BLaER1 treated with 17β-estradiol and CSF1 and Interleukin-3, amounts not matched to agents 10 nM and 100 nM (cell line): Measurements from ENCODE around the gene ERI2.
A peak's percentile ranks its signal among the peaks of the same experiment; 100 is the strongest.

Experiments
- H3K27ac ChIP-seq, 11 experiments: shearing (Covaris generic); formaldehyde crosslinking; 2 replicates each; pipeline ENCODE4 v1.8.1; 2022
- H3K27me3 ChIP-seq, 11 experiments: shearing (Covaris generic); formaldehyde crosslinking; 2 replicates each; pipeline ENCODE4 v1.8.1; 2022
- H3K36me3 ChIP-seq, 11 experiments: shearing (Covaris generic); formaldehyde crosslinking; 2 replicates each; pipeline ENCODE4 v1.8.1; 2022
- H3K4me1 ChIP-seq, 10 experiments: shearing (Covaris generic); formaldehyde crosslinking; 2 replicates each; pipeline ENCODE4 v1.8.1; 2022
- H3K4me2 ChIP-seq, 11 experiments: shearing (Covaris generic); formaldehyde crosslinking; 2 replicates each; pipeline ENCODE4 v1.8.1; 2022
- H3K4me3 ChIP-seq, 10 experiments: shearing (Covaris generic); formaldehyde crosslinking; 2 replicates each; pipeline ENCODE4 v1.8.1; 2022
- H3K9ac ChIP-seq, 11 experiments: shearing (Covaris generic); formaldehyde crosslinking; 2 replicates each; pipeline ENCODE4 v1.8.1; 2022
- H3K9me3 ChIP-seq, 11 experiments: shearing (Covaris generic); formaldehyde crosslinking; replicated peaks in 1 of 11; 2 replicates each; pipeline ENCODE4 v1.8.1; 2022
- H4K20me1 ChIP-seq, 11 experiments: shearing (Covaris generic); formaldehyde crosslinking; 2 replicates each; pipeline ENCODE4 v1.8.1; 2022
- Cebpa-rat ChIP-seq, 11 experiments: shearing (Covaris generic); IDR thresholded peaks; 2 replicates each; pipeline ENCODE4 v1.8.1; 2022

ERI2 gene

DNA sequence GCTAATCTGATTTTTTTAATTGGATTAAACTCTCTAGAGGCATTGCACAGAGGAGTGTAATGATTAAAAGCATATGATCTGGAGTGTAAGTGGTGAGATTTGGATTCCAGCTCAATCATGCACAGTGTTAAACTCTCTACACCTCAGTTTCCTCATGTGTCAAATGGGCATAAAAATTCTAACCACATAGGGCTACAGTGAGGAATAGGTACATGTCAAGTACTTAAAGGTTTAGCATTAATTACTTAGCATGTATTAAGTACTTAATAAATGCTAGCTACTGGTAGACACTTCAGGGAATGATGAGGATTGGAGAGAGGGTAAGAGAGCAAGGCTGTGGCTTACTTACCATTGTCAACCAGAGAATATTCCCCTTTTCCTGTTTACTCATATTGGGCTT, 17.1 kb downstream of the ERI2 start:
- H4K20me1 ChIP-seq = no peaks in the 10 kb centered on the region
- no peak for TF ChIP-seq Cebpa-rat (IDR thresholded peaks at IDR 0.05)
- no peaks in the 10 kb centered on the region for H3K4me1 ChIP-seq
- H3K9me3 ChIP-seq = peaks cover 0 to 3% (median 0%) of the 10 kb centered on the region in 11 experiments; a peak in 1 of 22 replicates
- no peak overlapping the region for H3K9ac ChIP-seq
- H3K27ac ChIP-seq = no peak overlapping the region
- H3K4me2 ChIP-seq = no peak overlapping the region
- no peaks in the 10 kb centered on the region for H3K36me3 ChIP-seq
- H3K4me3 ChIP-seq = no peak overlapping the region
- no peaks in the 10 kb centered on the region for H3K27me3 ChIP-seq

DNA sequence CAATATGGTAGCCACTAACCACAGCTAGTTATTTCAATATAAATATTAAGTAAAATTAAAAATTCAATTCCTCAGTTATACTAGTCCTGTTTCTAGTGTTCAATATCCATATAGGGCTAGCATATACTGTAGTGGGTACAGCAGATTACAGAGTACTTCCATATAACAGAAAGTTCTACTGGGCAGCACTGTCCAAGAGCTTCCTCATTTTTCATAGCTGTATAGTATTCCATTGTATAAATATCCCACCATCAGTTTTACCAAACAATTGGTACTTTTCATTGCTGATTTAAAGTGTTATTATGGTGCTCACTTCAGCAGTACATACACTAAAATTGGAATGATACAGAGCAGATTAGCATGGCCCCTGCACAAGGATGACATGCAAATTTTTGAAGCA, 22.1 kb downstream of the ERI2 start:
- H3K4me1 ChIP-seq = peaks cover 0 to 14% (median 0%) of the 10 kb centered on the region in 10 experiments; a peak in 2 of 20 replicates
- no peak overlapping the region for H3K4me3 ChIP-seq
- no peaks in the 10 kb centered on the region for H4K20me1 ChIP-seq
- H3K4me2 ChIP-seq = no peak overlapping the region
- no peaks in the 10 kb centered on the region for H3K27me3 ChIP-seq
- H3K36me3 ChIP-seq = no peaks in the 10 kb centered on the region
- no peak overlapping the region for H3K9ac ChIP-seq
- H3K27ac ChIP-seq = no peak overlapping the region
- H3K9me3 ChIP-seq = peaks cover 0 to 4% (median 0%) of the 10 kb centered on the region in 11 experiments; a peak in 1 of 22 replicates
- TF ChIP-seq Cebpa-rat (IDR thresholded peaks at IDR 0.05) = no peak

GRCh38 chr16:20782470-20782869, 23.8 kb downstream of the ERI2 start:
- H3K27me3 ChIP-seq = no peaks in the 10 kb centered on the region
- H3K4me1 ChIP-seq = peaks cover 0 to 14% (median 0%) of the 10 kb centered on the region in 10 experiments; a peak in 2 of 20 replicates
- H3K4me2 ChIP-seq = peak overlapping the region in 1 of 11 experiments; percentile 1; a peak in 1 of 22 replicates
- H4K20me1 ChIP-seq = no peaks in the 10 kb centered on the region
- H3K9me3 ChIP-seq = peaks cover 0 to 4% (median 0%) of the 10 kb centered on the region in 11 experiments; a peak in 1 of 22 replicates
- no peak overlapping the region for H3K27ac ChIP-seq
- no peak overlapping the region for H3K4me3 ChIP-seq
- no peaks in the 10 kb centered on the region for H3K36me3 ChIP-seq
- no peak for TF ChIP-seq Cebpa-rat (IDR thresholded peaks at IDR 0.05)
- no peak overlapping the region for H3K9ac ChIP-seq

GRCh38 chr16:20781697-20782096, 24.6 kb downstream of the ERI2 start:
- peak overlapping the region in 2 of 11 experiments; percentile 4 to 15; a peak in 2 of 22 replicates for H3K4me2 ChIP-seq
- H3K4me3 ChIP-seq = no peak overlapping the region
- no peaks in the 10 kb centered on the region for H4K20me1 ChIP-seq
- H3K4me1 ChIP-seq = peaks cover 0 to 14% (median 0%) of the 10 kb centered on the region in 10 experiments; a peak in 2 of 20 replicates
- H3K36me3 ChIP-seq = no peaks in the 10 kb centered on the region
- no peak overlapping the region for H3K9ac ChIP-seq
- peaks cover 0 to 4% (median 0%) of the 10 kb centered on the region in 11 experiments; a peak in 1 of 22 replicates for H3K9me3 ChIP-seq
- H3K27ac ChIP-seq = no peak overlapping the region
- H3K27me3 ChIP-seq = no peaks in the 10 kb centered on the region
- no peak for TF ChIP-seq Cebpa-rat (IDR thresholded peaks at IDR 0.05)

DNA sequence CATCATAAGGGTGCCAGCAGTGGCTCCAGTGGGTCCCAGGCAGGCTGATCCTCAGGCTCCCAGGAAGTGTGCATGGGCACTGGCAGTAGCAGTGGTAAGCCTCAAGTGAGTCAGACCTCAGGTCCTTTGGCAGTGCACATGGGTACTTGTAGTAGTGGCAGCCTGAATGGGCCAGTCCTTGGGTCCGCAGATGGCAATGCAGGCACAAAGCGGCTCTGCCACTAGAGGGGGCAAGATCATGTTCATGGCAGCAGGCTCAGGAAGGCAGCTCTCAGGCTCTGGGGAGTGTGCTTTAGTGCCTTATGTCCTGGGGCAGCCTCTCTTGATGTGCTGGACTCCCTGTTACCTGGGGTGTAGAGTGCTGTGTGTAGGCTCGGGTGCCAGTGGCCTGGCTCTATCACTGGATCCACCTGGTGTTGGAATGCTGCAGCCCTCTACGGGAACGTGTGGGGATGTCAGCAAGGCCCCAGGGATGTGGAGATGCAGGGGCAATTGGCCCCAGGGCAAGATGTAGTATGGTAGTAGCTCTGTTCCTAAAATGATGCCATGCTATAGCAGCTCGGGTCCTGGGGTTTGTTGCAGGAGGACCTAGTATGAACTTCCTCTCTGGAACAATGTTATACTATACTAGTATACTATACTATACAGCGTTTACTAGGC, 31.4 kb downstream of the ERI2 start:
- Histone ChIP-seq H3K9ac (no peak overlapping the region), H3K4me1 (no peaks in the 10 kb centered on the region), H3K4me3 (no peak overlapping the region), H3K36me3 (no peaks in the 10 kb centered on the region), H3K27ac (no peak overlapping the region), H3K9me3 (peaks cover 0 to 6% (median 0%) of the 10 kb centered on the region in 11 experiments; a peak in 2 of 22 replicates), H4K20me1 (no peaks in the 10 kb centered on the region), H3K4me2 (no peak overlapping the region), H3K27me3 (no peaks in the 10 kb centered on the region)
- TF ChIP-seq Cebpa-rat (IDR thresholded peaks at IDR 0.05) = no peak

GRCh38 chr16:20773679-20774078, 32.6 kb downstream of the ERI2 start:
- peaks cover 0 to 6% (median 0%) of the 10 kb centered on the region in 11 experiments; a peak in 2 of 22 replicates for H3K9me3 ChIP-seq
- H3K36me3 ChIP-seq = no peaks in the 10 kb centered on the region
- H3K27me3 ChIP-seq = no peaks in the 10 kb centered on the region
- H3K9ac ChIP-seq = no peak overlapping the region
- no peak overlapping the region for H3K4me3 ChIP-seq
- H4K20me1 ChIP-seq = no peaks in the 10 kb centered on the region
- H3K4me2 ChIP-seq = no peak overlapping the region
- no peaks in the 10 kb centered on the region for H3K4me1 ChIP-seq
- no peak for TF ChIP-seq Cebpa-rat (IDR thresholded peaks at IDR 0.05)
- no peak overlapping the region for H3K27ac ChIP-seq

GRCh38 chr16:20768818-20769217, 37.5 kb downstream of the ERI2 start:
- H3K4me3 ChIP-seq = no peak overlapping the region
- no peak overlapping the region for H3K4me2 ChIP-seq
- H3K4me1 ChIP-seq = no peaks in the 10 kb centered on the region
- no peak for TF ChIP-seq Cebpa-rat (IDR thresholded peaks at IDR 0.05)
- peaks cover 0 to 6% (median 0%) of the 10 kb centered on the region in 11 experiments; a peak in 2 of 22 replicates for H3K9me3 ChIP-seq
- H4K20me1 ChIP-seq = no peaks in the 10 kb centered on the region
- no peaks in the 10 kb centered on the region for H3K36me3 ChIP-seq
- no peak overlapping the region for H3K27ac ChIP-seq
- H3K9ac ChIP-seq = no peak overlapping the region
- no peaks in the 10 kb centered on the region for H3K27me3 ChIP-seq

DNA sequence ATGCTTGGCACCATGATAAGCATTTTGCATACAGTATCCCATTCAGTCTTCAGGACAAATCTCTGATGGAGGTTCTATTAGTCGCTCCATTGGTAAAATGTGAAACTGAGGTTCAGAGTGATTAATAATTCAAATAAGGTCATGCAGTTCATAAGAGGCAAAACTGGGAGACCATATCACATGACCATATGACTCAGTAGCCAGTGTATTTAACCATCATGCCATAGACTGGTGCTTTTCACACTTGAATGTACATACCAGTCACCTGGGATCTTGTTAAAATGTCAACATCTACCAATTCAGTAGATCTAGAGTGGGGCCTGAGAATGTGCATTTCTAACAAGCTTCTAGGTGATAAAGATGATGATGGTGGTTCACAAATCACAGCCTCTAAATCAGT, 38.2 kb downstream of the ERI2 start:
- no peak for TF ChIP-seq Cebpa-rat (IDR thresholded peaks at IDR 0.05)
- Histone ChIP-seq H3K27ac (no peak overlapping the region), H3K9ac (no peak overlapping the region), H4K20me1 (no peaks in the 10 kb centered on the region), H3K4me1 (peaks cover 0 to 4% (median 0%) of the 10 kb centered on the region in 10 experiments; a peak in 1 of 20 replicates), H3K36me3 (no peaks in the 10 kb centered on the region), H3K4me3 (no peak overlapping the region), H3K9me3 (peaks cover 3 to 8% (median 4%) of the 10 kb centered on the region in 11 experiments; a peak in 14 of 22 replicates), H3K4me2 (no peak overlapping the region), H3K27me3 (no peaks in the 10 kb centered on the region)

DNA sequence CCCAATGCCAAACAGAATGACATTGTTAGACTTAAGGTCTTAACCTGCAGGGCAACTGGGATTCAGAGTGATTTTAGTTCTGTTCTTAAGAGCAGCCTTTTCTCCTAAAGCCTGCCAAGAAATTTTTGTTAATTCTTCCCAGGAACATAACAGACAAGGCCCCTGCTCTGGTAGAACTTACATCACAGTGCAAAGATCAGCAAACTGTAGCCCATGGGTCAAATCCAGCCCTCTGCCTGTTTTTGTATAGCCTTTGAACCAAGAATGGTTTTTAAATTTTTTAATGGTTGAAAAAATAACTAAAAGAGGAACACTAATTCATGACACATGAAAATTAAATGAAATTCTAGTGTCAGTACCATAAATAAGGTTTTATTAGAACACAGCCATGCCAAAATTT, 38.7 kb downstream of the ERI2 start:
- no peak for TF ChIP-seq Cebpa-rat (IDR thresholded peaks at IDR 0.05)
- no peak overlapping the region for H3K4me2 ChIP-seq
- H3K27ac ChIP-seq = no peak overlapping the region
- no peaks in the 10 kb centered on the region for H4K20me1 ChIP-seq
- no peak overlapping the region for H3K4me3 ChIP-seq
- H3K9me3 ChIP-seq = peaks cover 3 to 12% (median 9%) of the 10 kb centered on the region in 11 experiments; a peak in 19 of 22 replicates
- H3K9ac ChIP-seq = no peak overlapping the region
- H3K36me3 ChIP-seq = no peaks in the 10 kb centered on the region
- peaks cover 0 to 4% (median 0%) of the 10 kb centered on the region in 10 experiments; a peak in 1 of 20 replicates for H3K4me1 ChIP-seq
- H3K27me3 ChIP-seq = no peaks in the 10 kb centered on the region

DNA sequence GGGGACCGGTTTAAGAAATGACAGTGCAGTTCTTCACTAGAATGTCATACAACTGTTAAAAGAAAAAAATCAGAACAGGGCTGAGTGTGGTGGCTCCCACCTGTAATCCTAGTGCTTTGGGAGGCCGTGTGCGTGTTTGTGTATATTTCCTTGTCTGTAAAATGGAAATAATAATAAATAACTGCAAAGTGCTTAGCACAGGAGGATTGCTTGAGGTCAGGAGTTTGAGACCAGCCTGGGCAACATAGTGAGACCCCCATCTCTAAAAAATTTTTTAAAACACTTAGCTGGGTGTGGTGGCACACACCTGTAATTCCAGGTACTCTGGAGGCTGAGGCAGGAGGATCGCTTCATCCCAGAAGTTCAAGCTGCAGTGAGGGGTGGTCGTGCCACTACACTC, 40.0 kb downstream of the ERI2 start:
- Histone ChIP-seq H3K27me3 (no peaks in the 10 kb centered on the region), H3K27ac (no peak overlapping the region), H3K9me3 (peaks cover 4 to 23% (median 21%) of the 10 kb centered on the region in 11 experiments; a peak in 20 of 22 replicates), H3K36me3 (no peaks in the 10 kb centered on the region), H4K20me1 (no peaks in the 10 kb centered on the region), H3K4me2 (no peak overlapping the region), H3K4me3 (no peak overlapping the region), H3K9ac (no peak overlapping the region), H3K4me1 (peaks cover 0 to 4% (median 0%) of the 10 kb centered on the region in 10 experiments; a peak in 1 of 20 replicates)
- no peak for TF ChIP-seq Cebpa-rat (IDR thresholded peaks at IDR 0.05)
